Measurements from ENCODE around the gene NELL1.

The NELL1 gene

DNA sequence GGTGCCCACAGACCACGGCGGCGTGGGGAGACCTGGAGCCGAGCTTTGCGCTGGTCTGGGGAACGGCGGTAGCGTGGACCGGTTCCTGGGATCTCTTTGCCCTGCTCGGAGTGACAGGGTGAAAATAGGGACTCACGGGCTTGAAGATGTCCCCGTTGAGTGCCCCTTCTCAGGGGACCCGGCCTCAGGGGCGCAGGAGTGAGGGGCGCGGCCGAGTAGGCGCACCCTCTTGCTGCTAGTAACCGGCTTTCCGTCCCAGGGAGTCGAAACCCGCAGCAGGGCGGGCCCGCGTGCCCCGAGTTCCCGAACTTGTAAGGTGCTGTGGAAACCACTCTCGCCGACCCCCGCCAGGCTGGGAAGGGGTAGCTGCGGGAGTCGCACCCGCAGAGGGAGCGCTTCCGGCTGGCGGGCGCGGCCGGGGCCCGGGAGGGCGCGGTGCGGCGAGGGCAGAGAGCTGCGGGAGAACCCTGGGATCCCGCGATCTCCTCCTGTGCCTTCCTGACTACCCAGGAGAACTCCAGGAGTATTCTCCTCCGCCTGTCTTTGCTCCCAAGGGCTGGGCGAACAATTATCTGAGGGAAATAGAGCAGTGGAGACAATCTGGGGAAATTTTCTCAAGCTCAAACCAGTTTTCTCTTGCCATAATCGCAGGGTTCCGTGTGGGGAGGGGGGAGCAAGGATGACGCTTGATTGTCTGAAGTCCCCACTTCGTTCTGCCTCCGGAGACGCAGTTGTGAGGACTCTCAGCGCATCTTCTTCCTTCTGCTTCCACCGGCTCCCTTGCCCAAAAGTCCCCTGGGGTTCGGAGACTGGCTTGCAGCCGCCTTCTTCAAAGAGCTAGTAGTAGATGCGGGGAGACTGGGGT, 666 bp downstream of the NELL1 start:
- DNase-seq, result no peak

DNA sequence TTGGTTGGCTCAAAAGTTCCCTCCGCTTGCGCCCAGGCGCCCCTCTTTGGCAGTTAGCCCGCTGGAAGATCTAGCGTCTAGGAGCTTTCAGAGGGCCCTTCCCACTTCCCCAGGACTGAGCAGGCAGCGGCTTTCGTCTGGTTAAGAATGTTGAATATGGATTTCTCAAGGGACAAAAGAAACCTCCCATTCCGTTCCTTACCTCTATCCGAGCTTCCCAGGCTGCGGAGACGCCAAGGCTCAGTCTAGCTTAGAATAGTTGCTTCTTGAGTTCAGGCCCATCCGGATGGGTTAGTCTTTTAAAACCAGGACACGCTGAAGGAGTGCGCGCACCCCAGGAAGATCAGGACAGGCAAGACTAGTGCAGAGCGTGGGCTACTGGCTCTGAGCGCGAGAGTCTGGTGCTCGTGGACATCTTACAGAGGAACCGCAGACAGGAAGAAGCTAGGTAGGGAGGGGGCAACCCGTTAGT, 1.6 kb downstream of the NELL1 start:
- DNase-seq, result no peak

DNA sequence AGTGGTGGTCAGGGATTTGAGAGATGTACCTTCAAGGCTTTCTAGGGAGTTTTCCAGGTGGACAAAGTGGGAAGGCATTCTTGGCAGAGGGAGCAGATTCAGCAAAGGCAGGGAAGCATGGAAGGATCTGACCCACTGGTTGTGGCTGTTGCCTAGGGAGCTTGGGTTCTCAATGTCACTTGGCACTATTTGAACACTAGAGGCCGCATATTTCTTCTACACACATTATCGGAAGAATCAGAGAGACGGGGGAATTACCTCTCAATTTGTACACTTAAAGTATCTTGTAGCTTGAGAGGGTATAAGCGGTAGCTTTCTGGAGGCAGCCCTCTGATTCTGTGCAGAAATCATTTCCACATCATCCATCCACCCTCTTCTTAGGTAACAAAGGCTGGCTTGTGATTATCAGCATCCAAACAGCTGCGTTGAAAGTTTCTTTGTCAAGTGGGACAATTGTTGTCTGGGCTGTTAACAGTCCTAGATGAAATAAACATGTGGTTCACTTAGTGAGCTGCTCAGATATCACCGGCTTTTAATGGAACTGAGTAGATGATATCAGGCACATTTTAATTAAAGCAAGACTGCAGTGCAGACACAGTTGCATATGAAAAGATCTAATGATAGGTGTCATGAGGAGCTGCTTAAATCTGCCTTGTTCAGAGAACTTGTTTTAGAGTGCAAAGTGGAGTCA, 2.6 kb downstream of the NELL1 start:
- DNase-seq, result no peak

DNA sequence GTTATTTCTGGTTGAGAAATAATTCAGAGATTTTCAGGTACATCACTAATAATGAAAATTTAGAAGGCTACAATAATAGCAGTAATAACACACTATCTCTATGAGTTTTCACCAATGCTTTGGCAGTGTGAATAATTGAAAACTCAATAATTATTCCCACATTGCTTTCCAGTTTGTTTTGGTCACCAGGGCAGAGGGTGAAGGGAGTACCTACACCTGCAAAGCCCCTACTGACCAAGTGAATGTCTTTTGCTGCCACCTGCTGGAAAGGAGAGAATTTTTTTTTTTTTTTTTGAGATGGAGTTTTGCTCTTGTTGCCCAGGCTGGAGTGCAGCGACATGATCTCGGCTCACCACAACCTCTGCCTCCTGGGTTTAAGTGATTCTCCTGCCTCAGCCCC, 3.2 kb downstream of the NELL1 start:
- DNase-seq, result no peak

DNA sequence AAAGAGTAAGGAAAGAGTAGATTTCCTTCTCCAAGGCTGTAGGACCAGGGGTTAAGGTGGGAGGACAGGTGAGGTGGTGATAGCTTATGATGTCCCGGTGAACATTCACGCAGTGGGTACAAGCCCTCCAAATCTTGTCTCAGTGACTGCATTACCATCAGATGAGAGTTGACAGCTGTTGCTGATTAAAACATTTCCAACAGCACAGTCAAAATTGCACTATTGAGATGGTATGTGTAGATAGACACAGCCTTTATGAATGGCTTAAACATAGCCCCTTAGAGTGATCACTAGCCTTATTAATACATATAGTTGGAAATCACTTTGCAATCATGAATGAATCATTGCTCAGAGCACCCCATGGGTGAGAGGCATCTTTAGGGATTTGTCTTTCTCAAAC, 7.3 kb downstream of the NELL1 start:
- DNase-seq, result no peak

DNA sequence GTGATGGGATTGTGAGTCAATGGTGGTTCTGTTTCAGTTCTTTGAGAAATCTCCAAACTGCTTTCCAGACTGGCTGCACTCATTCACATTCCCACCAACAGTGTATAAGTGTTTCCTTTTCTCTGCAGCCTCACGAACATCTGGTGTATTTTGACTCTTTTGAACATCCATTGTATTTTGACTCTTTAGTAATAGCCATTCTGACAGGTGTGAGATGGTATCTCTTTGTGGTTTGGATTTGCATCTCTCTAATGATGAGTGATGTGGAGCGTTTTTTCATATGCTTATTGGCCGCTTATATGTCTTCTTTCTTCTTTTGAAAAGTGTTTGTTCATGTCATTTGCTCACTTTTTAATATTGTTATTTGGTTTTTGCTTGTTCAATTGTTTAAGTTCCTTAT, 19.4 kb downstream of the NELL1 start:
- no peak for DNase-seq

DNA sequence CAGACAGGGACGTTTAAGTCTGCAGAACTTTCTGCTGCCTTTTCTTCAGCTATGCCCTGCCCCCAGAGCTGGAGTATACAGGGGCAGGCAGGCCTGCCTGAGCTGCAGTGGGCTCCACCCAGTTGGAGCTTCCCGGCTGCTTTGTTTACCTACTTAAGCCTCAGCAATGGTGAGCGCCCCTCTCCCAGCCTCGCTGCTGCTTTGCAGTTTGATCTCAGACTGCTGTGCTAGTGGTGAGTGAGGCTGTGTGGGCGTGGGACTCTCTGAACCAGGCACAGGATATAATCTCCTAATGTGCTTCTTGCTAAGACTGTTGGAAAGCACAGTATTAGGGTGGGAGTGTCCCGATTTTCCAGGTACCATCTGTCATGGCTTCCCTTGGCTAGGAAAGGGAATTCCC, 38.5 kb downstream of the NELL1 start:
- no peak for DNase-seq

DNA sequence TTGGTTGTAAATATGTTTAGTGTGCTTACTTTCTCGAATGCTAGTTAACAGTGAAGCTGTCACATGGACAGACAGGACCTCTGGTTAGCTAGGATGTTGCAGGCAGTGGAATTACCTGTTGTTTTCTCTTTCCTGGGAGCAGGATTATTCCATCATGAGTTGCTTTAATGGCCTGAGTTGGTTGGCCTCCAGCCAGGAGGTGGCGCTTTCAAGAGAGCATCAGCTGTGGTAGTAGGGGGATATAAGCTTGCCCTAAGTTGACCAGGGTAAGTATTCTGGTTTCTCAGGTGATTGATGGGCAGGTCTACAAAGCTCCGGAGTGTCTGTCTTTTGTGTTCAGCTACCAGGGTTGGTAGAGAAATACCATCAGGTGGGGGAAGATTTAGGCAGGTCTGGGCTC, 43.5 kb downstream of the NELL1 start:
- DNase-seq, result no peak

DNA sequence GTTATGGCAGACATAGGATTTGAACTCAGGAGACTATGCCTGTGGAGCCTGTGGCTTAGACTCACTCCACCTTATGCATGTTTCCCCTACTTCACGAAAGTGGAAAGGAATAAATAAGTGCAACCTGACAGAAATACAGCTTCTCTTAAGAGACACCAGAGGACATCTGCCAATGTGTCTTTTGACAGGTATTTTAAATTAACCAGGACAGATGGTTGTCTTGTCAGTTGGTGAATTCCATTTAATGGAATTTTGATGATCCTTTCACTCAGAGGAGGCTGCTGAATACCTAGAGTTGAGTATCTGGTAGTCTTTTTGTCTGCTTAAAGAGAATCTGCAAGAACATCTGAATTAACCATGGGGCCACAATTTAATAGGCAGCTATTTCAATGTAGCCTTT, 46.1 kb downstream of the NELL1 start:
- DNase-seq, result no peak

DNA sequence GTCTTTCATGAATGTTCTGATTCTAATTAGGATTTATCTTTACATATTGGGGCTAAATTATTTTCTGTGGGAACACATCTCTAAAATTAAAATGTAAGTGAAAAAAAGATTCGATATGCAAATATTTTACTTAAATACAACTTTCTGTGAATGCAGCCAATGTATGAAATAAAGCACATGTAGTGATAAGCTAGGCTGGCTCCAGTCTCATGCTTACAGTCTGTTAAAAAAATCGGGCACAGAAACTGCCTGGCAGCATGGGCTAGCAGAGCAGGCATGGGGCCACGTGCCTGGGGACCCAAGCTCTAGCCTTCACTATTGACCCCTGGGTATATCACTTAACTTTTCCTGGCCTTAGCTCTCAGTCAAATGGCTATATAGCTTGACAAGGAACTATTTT, 46.5 kb downstream of the NELL1 start:
- no peak for DNase-seq

DNA sequence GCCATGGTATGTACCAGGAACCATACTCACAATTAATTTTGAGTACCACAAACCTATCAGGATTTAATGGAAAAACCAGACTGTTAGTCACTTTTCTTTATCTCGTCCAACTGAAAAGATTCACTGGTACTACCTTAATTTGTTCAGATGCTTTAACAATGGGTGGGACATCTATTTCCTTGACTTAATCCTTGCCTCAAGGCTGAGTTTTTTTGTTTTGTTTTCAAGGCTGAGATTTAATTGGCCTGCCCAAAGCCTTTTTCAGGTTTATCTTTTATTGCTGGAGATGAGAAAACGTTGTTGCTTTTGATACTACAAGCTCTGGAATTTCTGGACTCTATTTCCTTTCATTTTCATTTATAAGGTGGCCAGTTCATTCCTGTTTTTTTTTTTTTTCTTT, 50.4 kb downstream of the NELL1 start:
- no peak for DNase-seq

DNA sequence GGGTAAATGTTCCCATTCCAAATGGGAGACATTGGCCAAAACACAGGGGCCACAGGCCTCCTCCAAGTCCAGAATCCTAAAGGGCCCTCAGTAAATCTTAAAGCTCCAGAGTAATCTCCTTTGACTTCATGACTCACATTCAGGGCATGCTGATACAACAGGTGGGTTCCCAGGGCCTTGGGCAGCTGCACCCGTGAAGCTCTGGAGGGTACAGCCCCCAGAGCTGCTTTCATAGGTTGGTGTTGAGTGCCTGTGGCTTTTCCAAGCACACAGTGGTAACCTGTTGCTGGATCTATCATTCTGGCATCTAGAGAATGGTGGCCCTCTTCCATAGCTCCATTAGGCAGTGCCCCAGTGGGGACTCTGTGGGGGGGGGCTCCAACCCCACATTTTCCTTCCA, 54.0 kb downstream of the NELL1 start:
- no peak for DNase-seq

DNA sequence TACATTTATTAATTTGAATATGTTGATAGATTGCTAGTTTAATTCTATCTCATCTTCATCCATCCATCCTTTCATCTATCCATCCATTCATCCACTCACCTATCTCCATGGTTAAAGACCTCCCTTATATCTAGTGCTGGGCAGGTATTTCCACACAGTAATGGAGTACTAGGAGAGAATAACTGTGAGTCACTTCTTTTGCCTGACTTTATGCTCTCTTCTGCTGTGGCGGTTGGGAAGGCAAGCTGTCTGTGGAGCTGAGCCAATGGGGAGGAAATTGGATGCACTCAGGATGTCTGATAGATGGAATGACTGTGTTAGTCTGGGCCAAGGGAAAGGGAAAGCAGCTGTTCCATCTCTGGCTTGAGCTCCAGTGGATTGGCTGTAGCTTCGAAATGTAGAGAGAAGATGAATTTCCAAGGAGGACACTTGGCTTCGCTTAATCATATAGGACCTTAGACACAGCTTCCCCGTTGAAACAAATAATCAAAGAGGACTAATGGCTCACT, 60.3 kb downstream of the NELL1 start:
- DNase-seq, result no peak

DNA sequence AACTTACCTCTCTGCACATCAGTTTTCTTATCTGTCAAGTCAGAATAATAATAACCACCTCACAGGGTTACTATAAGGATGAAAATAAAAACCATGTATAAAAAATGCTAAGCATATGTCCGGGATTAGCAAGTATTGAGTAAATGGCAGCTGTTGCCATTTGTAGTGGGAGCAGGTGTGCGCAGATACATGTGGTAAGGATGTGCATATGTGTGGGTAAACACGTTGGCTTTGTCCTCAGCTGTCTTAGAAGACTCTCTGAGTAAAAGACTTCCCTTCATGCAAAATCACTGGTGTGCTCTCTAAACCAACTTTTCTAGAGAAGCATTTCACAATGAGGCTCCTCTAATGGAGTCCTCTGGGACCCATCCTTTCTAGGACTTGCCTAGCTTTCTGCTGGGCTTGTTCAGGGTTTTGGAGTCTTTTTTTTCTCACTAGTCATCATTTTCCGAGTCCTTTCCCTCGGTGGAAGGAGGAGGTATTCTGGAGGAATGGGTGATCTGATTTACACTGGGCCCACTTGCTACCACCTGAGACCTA, 62.4 kb downstream of the NELL1 start:
- DNase-seq, result no peak

DNA sequence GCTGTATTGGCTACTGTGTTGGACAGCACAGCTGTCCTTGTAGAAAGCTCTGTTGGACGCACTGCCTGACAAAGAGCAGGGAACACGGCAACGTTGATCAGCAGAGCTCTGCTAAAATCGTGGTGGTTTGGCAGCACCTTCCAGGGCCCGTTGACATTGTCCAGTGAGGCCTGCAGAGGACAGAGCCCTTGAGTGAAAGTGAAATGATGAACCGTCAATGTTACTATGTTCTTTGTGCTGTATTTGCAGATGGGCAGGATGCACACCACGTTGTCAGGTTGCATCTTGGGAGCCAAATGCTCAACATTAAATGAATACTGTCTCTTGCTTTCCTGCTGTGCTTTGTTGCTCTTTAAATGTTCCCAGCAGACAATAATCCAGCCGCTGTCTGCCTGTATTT, 69.7 kb downstream of the NELL1 start:
- DNase-seq, result no peak

DNA sequence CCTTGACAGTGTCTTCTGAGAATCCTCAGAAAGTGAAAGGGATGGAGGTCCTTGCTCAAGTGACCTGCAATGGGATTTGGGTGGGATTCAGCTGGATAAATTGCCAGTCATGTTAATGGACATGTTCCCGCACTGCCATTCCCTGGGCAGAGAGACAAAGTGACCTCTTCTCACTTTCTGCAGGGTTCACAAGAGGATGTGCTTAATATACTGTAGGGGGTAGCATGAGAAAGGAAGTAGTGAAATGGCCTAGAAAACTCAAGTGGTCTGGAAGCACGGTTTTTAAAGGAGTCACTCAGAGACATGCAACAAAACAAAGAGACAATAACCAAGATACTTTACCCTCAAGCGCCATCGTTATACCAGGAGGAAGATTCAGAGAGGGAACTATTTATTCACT, 70.2 kb downstream of the NELL1 start:
- DNase-seq, result no peak

DNA sequence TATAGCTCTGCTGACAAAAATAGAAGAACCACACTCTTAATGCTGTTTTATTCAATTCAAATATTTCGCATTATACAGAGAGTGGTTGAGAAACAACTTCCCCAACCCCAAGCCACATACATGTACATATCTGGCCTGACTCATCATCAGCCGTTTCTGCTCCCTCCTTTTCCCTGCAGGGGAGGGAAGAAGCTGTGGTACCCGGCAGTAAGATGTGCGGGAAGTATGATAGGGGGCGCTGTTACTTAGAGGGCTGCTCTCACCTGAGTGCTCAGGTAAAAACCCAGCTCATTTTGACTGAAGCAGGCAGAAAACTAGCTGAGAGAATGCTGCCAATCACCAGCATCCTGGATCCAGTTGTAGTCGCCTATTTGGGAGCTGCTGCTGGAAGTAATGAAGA, 85.5 kb downstream of the NELL1 start:
- DNase-seq, result no peak

DNA sequence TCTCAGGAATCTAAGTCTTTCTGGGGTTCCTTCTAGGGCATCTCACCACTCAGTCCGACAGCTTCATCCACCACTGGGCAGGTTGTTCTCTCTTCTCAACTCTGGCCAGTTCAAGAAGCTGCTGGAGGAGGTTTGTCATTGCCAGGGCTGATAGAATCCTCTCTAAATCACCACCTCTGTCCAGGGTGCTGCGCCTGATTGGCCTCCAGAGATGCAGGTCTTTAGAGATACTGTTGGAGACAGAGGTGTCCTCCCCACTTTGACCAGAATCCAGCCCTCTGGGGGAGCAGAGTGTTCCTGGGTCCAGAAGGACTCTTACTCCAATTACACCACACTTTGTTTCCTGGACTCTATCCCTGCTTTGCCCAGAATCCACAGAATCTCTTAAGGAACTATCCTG, 90.2 kb downstream of the NELL1 start:
- no peak for DNase-seq

DNA sequence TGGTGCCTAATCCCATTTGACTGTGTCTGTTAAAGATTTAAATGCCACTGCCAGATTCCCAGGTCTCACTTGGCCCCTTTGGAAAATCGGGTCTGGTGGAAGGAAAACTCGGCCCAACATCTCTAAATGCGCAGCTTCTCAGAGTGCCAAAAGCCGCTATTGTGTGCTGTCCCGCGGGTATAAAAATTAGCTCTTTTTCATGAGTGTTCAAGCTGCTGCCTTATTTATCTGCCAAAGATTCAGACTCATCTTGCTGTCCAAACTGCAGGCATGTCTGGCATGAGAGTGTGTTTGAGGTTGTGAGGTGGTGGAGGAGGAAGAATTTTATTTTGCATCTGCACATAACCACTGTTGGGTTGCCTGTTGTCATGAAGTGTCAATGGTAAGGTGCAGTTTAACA, 91.4 kb downstream of the NELL1 start:
- no peak for DNase-seq

DNA sequence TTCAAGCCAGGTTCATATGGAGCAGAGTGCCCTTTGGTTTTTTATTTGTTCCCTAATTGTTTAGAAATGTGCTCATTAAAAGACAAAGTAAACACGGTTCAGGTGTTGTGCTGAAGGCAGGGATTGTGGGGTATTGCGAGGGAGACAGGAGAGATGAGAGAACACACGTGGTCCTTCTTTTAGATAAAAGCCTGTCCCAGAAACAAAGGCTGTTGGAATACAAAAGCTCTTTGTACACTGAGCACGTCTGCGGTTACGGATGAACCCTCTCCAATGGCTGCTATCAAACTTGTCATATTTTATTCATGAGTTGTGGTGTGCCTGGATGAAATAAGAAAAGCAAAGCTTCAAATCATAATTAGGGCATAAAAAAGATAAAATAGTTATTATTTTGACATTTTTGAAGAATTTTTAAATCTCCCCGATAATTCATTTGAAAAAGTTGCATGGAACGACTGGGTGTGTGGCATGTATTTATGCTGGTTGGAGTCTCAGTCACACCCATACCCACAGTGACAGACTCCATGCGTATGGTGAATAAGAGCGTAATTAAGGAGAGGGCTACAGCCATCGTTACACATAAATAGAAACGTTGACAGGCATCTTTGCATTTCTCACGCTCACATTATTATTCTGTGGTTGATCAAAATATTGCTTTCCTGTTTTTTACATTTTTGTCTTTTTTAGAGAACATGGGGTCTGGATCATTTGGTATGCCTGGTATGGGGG, 92.9 kb downstream of the NELL1 start:
- no peak for DNase-seq

DNA sequence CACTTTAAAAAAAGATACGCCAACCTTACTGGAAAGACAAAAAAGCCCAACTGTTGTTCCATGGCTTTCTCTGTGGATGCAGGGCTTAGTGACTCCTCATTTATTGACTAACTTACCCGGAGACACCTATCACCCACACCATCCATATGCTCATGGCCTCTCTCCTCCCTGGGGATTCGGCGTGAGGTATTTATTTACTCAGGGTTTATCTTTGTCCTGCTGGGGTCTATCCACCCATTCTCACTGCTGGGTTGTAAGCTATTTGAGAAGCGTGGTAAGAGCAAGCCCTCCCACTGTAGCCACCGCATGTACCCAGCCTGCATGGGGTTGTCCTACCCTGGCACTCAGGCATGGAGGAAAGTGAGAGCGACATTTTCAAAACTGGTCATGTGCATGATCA, 93.6 kb downstream of the NELL1 start:
- no peak for DNase-seq

DNA sequence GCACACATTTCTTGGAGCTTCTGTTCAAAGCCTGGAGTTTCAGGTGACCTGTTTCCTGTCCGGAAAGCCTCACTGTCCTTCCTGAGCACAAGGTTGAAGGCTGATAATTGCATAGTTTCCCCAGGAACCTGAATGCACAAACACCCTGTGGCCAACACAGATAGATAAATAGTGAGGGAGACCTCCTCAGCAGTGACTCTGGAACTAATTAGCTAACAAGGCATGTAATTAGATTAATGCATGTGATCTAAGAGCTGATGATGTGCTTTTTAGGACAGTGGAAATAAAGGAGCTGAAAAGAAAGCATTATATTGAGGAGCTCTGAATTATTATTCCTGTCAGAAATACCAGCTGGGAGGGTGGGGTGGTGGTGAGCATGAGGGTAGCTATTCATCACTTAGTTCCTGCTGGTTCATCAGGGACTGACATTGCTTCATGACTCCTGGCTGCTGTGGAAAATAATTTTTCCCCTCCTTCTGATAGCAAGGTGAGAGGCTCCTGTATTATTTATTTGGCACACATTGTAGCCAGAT, 101.1 kb downstream of the NELL1 start:
- DNase-seq, result no peak

DNA sequence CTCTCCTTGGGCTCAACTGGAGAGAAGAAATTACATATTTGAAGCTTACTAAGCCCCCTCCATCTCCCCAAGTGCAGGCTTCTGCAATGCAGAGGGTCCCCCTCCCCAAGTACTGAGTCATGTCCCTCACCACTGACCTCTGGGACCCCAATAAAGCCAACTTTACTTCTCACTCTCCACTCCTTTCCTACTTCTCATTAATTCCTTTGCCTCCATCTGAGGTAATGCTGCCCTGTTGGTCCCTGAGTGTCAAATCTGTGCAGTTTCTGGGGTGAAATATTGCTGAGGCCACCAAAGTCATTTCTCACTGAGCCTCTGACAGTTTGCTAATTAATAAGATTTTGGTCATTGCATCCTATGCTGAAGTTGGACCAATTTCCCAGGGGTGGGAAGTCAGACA, 101.6 kb downstream of the NELL1 start:
- no peak for DNase-seq
